Measurements from ENCODE around the gene AGAP1. TPM values are rescaled to one million over a fixed set of nuclear protein-coding genes. Genes with fewer than 3 reads are reported as not detected.

The AGAP1 gene
- polyA plus RNA-seq, 5 donors = 14.7 to 19.2 (median 18.4) TPM

- DNase-seq = no peak
These were observed 7.1 kb upstream of the AGAP1 start for GRCh38 chr2:235486729-235487128.

DNA sequence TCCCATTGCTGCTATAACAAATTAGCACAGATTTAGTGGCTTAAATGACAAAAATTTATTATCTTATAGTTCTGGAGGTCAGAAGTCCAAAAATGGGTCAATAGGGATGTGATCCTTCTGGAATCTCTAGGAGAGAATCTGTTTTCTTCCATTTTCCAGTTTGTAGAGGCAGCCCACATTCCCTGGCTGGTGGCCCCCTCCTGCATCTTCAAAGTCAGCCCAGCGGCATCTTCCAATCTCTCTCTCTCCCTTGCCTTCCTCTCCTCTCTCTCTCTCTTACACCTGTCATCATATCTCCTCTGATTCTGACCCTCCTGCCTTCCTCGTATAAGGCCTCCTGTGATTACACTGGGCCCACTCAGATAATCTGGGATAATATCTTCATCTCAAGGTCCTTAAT, 3.9 kb upstream of the AGAP1 start:
- no peak for DNase-seq

GRCh38 chr2:235492850-235493344, 946 bp upstream of the AGAP1 start:
- peak in 1 of 2 donors; percentile 27 for DNase-seq

DNA sequence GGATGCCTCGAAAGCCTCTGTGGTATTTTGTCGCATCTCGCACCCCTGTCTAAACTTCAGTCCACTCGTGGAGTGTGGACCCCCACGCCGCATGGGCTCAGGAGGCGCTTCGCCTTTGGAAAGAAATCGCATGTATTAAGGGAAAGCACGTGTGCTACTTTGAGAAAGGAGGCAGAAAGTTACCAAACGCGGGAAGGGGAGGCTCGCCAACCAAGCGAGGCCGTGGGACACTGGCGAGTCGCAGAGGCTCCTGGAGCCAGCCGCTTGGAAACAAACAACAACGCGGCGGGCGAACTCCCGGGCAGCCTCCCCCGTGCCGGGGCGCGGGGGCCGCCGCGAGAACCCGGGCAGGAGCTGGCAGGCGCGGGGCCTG, 455 bp upstream of the AGAP1 start:
- peak in 1 of 2 donors; percentile 56 for DNase-seq

- DNase-seq = no peak
These were observed 1.0 kb downstream of the AGAP1 start for GRCh38 chr2:235494716-235495372.

DNA sequence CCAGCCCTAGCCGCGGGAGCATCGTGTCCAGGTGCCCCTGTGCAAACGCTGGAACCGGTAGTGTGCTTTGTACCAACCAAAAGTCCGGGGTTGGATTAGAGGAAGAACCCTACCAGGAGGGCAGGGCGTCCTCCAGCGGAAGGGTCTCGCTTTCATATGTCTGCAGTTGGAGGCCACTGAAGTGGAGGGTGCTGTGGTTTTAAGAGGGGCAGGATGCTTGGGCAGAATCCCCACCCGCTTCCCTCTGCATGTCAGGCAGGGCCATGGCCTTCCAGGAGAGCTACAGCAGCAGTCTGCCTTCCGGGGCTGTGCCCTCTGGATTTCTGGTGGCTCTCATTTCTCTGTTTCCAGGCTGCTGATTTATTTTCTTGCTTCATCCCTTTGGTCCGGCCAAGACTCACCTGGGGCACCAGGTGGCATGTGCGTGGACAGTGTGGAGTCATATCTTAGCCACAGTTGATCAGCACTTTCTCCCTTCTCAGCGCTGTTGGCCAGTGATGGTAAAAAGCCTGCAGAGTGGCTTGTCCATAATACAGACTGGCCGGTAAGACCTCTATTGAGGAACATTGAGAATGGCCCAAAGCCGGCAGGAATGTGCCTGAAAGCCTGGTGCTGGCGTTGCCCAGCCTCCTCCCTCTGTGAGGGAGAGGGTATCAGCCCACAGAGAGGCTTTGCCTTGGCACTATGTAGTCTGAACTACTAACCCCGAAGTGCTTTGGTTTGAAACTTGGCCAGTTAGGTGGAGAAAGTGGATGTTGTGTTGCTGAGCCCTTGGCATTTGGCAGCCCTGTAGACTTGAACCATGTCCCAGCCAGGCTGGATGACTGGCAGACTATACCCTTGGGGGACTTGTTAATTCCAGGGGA, 1.8 kb downstream of the AGAP1 start:
- DNase-seq = no peak

DNA sequence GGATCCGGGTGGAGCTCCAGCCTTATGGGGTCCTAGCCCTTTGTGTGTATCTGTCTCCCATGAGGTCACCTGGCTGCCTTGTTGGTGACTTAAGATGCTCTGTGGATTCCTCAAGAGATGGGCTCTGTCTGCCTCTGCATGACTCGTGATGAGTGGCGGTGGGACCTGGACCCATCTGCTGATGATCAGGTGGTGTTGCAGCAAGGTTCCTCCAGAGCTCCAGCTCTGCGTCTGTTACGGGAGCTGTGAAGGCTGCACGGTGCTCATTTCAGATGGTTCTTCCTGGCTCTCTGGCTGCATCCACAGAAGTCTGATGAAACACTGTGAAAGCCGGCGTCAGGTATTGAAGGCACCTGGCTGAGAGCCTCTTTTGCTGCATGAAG, 2.4 kb downstream of the AGAP1 start:
- no peak for DNase-seq

DNA sequence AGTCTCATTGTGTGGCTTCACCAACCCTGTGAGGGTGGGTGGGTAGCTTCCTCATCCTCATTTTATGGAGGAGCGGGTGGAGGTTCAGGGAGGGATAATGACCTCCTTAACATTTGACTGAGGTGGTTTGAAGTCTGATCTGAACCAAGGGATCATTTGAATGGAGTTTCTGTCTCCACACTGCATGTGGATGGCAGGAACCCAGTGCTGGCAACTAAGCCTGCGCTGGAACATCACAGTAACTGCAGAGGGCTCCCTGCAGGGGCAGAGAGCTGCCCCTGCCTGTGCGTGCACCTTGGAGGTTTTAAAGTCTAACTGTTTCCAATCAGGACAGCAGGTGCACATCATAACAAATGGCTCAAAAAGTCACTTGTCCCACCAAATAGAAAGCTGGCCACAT, 3.3 kb downstream of the AGAP1 start:
- no peak for DNase-seq

DNA sequence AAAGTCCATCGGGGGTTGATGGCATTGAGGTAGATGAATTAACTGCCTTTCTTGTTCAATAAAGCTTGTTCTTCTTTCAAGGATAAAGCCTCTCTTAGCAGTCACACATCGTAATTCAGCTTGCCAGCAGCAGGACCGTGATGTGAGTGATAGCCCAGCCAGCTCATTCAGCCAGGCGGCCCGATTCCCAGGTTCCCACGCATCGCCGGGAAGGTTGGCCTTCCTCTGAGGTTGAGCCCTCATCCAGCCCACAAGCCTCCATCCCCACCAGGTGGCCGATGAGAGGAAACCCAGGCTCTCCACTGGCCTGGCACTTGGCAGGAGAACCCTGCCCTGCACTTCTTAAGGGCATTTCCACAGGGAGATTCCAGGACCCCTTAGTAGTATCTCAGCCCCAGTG, 4.7 kb downstream of the AGAP1 start:
- no peak for DNase-seq

GRCh38 chr2:235498946-235499812, 5.3 kb downstream of the AGAP1 start:
- no peak for DNase-seq

DNA sequence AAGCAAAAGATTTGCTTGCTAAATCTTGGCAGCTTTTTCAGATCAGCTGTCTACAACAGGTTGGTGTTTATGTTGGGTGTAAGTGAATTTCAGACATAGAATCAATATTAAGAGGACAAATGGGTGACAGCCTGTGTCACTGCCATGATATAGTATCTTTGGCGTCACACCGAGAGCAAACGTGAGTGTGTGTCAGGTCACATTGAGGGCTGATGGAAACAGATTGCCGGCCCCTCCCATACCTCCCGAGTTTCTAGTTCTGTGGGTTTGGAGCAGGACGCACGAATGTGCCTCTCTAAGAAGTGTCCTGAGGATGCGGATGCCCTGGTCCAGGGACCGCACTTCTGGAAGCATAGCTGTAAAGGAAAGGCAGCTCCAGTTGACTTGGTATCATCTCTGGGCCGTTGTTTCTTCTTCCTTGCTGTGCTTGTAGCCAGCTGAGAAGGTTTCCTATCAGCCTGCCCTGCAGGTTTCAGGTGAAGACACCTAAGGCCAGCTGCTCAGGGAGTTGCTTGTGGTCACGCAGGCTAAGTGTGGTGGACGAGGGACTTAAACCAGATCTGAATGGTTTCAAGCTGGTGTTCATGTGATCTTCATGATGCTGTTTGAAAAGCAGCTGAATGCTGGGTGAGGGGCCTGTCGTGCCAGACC, 6.4 kb downstream of the AGAP1 start:
- DNase-seq = no peak

GRCh38 chr2:235500761-235501672, 7.2 kb downstream of the AGAP1 start:
- DNase-seq = no peak

GRCh38 chr2:235501673-235502031, 7.8 kb downstream of the AGAP1 start:
- DNase-seq = no peak

DNA sequence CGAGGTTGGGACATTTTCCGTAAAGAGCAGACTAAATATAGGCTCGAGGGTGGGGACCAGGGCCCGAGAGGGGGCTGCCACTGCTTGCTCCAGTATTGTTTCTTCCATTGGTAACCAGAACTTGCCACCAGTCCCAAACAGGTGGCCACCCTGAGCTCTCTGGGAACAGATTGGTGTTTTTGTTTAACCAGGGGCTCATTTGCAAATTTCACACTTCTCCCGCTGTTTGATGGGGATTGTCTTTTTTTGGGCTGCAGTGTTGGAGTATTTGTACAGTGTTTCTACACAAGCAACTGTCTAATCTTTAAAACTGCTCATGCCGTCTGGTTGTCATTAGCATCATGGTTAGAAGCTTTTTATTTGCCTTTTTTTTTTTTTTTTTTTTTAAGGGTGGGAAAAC, 8.5 kb downstream of the AGAP1 start:
- DNase-seq = no peak

- DNase-seq = peak in 1 of 2 donors; percentile 32
These were observed 10.8 kb downstream of the AGAP1 start for GRCh38 chr2:235504441-235505180.

- no peak for DNase-seq
These were observed 11.4 kb downstream of the AGAP1 start for GRCh38 chr2:235505181-235505741.

DNA sequence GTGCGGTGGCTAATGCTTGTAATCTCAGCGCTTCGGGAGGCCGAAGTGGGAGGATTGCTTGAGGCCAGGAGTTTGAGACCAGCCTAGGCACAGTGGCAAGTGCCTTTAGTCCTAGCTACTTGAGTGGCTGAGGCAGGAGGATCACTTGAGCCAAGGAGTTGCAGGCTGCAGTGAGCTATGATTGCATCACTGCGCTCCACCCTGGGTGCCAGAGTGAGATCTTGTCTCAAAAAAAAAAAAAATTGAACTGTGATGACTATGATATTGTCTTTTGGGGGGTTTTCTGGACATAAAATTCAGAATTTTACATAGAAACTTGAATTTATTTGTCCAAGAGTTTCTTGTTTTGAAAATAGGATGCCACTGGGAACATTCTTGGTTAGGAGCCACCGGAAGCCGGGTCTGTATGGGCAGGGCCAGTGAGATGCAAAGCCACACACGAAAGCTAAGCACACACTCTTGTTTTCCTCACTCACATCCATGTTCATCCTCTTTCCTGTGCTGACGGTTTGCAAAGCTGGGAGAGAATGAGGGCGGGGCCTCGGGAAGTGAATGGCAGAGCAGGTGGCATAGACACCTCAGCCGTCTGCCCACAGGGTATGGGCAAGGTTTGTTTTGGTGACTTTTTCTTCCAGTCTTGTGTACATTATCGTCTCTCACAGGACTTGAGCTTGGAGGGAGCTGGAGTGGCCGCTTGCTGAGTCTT, 12.6 kb downstream of the AGAP1 start:
- no peak for DNase-seq

- DNase-seq = no peak
These were observed 13.3 kb downstream of the AGAP1 start for GRCh38 chr2:235506997-235507615.
